Stimulated activated CD4-positive, alpha-beta T cell treated with anti-CD3 and anti-CD28 coated beads, Interleukin-2, amount 100 ng/mL, for 24 hours (primary cell): Measurements from ENCODE around the gene BTC.
"Not testable (repeated sequence)": the region's sequence is repeated elsewhere in the genome, so short reads cannot be mapped to it uniquely, and the experiment has no call there.

Experiments
- DNase-seq, 2 donors: peaks; one replicate each; pipeline ENCODE4 v3.0.0-alpha.2; 2020

BTC gene

GRCh38 chr4:74757136-74757535 is 37.2 kb downstream of the BTC start:
- DNase-seq = no peak

GRCh38 chr4:74755486-74755885 is 38.8 kb downstream of the BTC start:
- DNase-seq = no peak

GRCh38 chr4:74754218-74754617 is 40.1 kb downstream of the BTC start:
- no peak for DNase-seq

- no peak for DNase-seq
These were observed 41.5 kb downstream of the BTC start for GRCh38 chr4:74752798-74753197.

- no peak for DNase-seq
These were observed 42.5 kb downstream of the BTC start for GRCh38 chr4:74751856-74752255.

GRCh38 chr4:74751247-74751646 is 43.1 kb downstream of the BTC start:
- DNase-seq = no peak

DNA sequence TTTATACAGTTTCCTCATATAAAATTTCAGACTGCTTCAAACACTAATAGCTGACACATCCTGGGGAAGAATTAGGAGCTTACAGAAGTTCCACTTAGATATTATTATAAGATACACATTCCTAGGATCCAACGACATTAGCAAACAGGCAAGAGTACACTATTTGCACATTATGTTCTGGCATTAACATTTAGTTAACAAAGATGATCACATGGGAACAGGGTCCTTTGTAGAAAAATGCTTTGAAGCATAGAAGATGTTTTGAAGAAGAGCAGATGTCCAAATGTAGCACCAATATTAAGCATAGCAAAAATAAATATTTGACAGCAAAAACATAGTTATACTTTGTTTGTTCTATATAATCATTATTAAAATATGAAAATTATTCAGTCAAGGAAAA is 52.1 kb downstream of the BTC start:
- DNase-seq = no peak

DNA sequence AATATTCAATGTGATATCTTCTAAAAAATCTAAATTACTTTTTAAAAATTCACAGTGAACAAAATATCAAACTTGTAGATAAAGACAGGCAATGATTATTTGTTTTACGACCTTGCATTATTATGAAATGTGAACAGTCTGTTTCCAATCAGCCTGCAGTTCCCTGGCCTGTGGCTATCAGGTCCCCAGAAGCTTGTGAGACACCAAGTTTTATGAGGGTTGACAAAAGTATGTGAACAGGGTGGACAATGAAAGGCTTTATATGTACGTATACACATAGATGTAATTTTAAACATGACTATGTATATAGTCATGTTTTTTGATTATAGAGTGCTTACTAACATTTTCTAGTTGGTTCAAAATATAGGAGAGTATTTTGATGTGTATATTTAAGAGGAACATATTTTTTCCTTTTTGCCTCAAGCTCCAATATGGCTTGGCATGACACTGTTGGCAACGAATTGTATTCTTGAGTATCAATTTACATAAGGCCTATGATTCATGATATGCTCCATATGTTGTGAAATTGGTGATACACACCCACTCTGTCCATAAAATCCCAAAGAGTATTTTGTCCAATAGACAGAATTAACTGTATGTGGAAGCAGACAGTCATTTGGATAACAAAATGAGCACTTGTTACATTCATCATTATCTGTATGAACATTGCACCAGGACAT is 55.7 kb downstream of the BTC start:
- no peak for DNase-seq

- DNase-seq = no peak
These were observed 59.3 kb downstream of the BTC start for GRCh38 chr4:74734995-74735394.

DNA sequence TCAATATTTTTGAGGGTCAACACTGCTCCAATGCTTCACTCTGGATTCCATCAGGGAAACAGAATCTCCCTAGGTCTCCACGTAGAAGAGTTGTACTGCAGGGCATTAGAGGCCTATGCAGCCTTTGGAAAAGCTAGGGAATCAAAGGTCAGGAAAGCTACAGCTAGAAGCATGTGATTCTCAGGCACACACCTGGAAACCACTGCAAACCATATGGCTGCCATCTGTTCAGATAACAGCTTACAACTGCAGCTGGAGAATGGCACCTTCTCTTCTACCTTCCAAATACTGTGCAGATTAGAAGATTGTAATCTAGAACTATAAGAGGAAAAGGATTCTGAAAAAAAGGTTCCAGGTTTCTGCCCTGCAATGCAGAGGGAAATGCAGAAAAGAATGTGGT is 60.6 kb downstream of the BTC start:
- no peak for DNase-seq

DNA sequence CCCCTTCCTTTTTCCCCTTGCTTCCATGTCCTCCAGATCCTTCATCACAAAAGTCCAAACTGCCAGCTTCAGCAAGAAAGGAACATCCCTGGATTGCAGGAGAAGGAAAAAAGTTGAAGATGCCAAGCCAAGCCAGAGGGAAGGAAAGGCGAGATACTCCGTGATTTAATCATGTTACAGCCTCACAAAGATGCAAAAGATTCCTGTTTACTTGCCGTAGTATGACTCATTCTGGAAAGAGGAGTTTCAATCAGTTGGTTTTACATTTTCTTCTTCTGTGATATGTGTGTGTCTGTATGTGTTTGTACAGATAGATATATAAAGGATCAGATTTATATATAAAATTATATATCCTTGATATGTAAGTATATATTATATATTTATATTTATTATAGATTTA is 69.3 kb downstream of the BTC start:
- no peak for DNase-seq

GRCh38 chr4:74716436-74716765 is 77.9 kb downstream of the BTC start:
- DNase-seq = no peak

DNA sequence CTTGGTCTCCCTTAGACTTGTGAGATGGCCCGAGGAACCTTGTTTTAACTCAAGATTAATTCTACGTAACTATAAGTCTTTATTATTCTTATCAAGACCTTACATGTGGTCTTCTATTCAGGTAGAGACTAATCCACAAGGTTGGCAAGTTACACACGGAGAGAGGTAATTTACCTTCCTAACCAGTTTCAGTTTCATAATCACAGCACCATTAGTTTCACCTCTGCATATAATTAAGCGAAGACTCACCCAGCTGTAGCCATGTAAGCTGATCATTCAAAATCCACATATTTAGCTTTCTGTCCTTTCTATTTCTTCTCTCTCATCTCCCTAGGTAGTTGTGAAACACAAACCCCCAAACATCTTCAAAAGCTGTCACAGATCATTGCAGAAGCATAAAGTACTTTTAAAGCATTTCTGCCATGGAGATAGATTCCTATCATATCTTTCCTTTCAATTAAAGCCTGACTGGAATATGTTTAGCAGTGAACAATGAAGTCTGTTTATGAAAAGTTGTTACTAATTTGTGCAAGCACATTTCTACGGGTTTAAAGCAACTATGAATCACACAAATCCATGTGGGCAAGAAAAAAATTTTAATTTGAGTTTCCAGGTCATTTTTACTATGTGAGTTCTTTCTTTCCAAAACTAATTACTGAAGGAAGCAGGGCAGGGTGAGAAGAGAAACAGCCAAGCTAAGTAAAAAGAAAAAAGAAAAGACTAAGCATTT is 78.5 kb downstream of the BTC start:
- no peak for DNase-seq

DNA sequence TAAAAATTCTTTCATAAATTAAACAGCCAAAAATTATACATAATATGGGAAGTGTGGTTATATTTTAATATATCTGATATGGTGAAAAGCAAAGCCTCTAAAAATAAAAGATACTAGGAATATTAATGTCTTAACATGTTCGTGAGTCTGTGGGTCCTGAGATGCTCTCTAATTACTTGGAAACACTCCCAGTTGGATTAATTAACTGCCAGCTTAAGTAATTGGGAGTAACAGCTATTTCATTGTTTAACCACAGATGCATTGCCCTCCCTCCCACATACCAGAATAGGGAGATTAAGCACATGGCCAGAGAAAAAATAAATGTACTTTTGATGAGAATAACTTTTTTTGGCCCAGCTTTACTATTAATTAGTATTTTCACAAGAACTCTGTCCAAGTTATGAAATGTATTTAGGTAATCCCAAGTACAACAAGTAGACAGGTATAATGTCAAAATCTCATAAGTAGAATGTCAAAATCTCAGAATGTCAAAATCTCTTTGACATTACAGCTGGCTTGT is 79.7 kb downstream of the BTC start:
- DNase-seq = no peak

GRCh38 chr4:74708135-74708534 is 86.2 kb downstream of the BTC start:
- not testable (repeated sequence) for DNase-seq
